ENCODE measurements around the gene TEPSIN.

The TEPSIN gene
- total RNA-seq, result 48.1 to 83.6 (median 60.9) reads per million in 3 donors

- Histone ChIP-seq H3K4me1 (ENCODE audit: control insufficient read depth, insufficient read depth, low read length, poor library complexity, severe bottlenecking) (peaks cover 35% of the 10 kb centered on the region), H3K4me3 (ENCODE audit: insufficient read depth, low read depth, low read length, poor library complexity, severe bottlenecking) (peak within 1 kb of the TSS; percentile 94), H3K27me3 (replicated peaks; ENCODE audit: control insufficient read depth, insufficient read depth, low read length, poor library complexity, severe bottlenecking) (no peaks in the 10 kb centered on the region), H3K36me3 (ENCODE audit: control insufficient read depth, insufficient read depth, low read length) (peaks cover 4% of the 10 kb centered on the region), H3K9me3 (ENCODE audit: control insufficient read depth, low read length) (no peaks in the 10 kb centered on the region), H3K27ac (ENCODE audit: insufficient read depth, low read length, poor library complexity, severe bottlenecking) (peak within 1 kb of the TSS; percentile 71)
- peak; percentile 91 to 96 (median 94) for DNase-seq
Measured at GRCh38 chr17:81238815-81239713, at the start of gene TEPSIN, which contains the start of gene NDUFAF8. Gene TEPSIN, minus strand, starts transcription at chr17:81239055. Its CDS starts 22 bp downstream, at chr17:81239033. Gene NDUFAF8, plus strand, starts transcription at chr17:81239318. Its CDS starts 46 bp downstream, at chr17:81239364.

DNA sequence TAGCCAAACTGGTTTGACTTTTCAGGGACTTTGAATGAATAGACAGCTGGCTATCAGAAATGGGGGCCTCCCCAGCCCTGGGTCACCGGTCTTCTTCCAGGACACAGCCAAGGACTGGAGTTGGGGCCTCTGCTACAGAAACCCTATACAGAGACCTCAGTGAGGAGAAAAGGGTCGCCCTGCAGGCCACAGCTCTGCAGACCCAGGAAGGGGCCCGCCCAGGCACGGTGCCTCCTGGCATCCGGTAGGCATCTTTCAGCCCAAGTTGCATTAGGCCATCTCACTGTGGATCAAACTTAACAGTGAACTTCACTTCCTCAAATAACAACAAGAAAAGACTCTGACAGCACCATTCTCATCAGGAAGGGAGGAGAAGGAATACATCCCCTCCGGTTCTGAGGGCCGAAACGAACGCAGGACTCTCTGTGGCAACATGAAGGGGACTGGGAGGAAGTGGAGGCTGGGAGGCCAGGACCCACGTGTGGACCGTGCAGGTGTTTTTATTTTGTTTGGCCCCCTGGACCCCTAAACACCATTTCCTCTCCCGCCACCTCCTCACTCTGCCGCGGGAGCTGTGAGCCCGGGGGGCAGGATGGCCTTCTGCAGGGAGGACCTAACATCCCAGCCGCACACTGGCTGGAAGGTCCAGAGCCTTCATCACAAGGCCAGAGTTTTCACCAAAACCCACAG lies 49.0 kb upstream of the TEPSIN start:
- DNase-seq, result no peak
- H3K36me3 ChIP-seq (ENCODE audit: control insufficient read depth, insufficient read depth, low read length), result peaks cover 9% of the 10 kb centered on the region
- H3K4me1 ChIP-seq (ENCODE audit: control insufficient read depth, insufficient read depth, low read length, poor library complexity, severe bottlenecking), result peaks cover 43% of the 10 kb centered on the region
- H3K27ac ChIP-seq (ENCODE audit: insufficient read depth, low read length, poor library complexity, severe bottlenecking), result peak overlapping the region; percentile 65
- H3K27me3 ChIP-seq (replicated peaks; ENCODE audit: control insufficient read depth, insufficient read depth, low read length, poor library complexity, severe bottlenecking), result no peaks in the 10 kb centered on the region
- no peaks in the 10 kb centered on the region for H3K9me3 ChIP-seq (ENCODE audit: control insufficient read depth, low read length)
- H3K4me3 ChIP-seq (ENCODE audit: insufficient read depth, low read depth, low read length, poor library complexity, severe bottlenecking), result no peak overlapping the region

DNA sequence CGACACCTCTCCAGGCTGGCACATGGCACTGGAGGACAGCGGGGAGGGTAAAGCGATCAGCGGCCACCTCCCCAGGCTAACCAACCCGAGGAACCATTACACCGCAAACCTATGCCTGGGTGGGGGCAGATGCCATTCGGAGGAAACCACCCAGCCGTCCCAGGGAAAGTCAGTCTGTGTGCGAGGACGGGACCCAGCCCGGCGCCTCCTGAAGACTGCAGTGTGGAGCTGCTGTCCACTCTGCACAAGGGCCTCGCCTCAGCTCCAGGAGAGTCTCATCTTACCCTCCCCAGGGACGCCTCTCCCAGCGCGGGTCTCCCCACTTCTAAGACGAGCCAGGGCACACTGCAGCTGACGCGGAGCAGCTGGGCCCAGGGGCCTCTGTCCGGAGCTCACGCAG lies 48.3 kb upstream of the TEPSIN start:
- no peak for DNase-seq
- H3K27ac ChIP-seq (ENCODE audit: insufficient read depth, low read length, poor library complexity, severe bottlenecking), result peak overlapping the region; percentile 65
- no peak overlapping the region for H3K4me3 ChIP-seq (ENCODE audit: insufficient read depth, low read depth, low read length, poor library complexity, severe bottlenecking)
- peaks cover 43% of the 10 kb centered on the region for H3K4me1 ChIP-seq (ENCODE audit: control insufficient read depth, insufficient read depth, low read length, poor library complexity, severe bottlenecking)
- H3K27me3 ChIP-seq (replicated peaks; ENCODE audit: control insufficient read depth, insufficient read depth, low read length, poor library complexity, severe bottlenecking), result no peaks in the 10 kb centered on the region
- H3K9me3 ChIP-seq (ENCODE audit: control insufficient read depth, low read length), result no peaks in the 10 kb centered on the region
- H3K36me3 ChIP-seq (ENCODE audit: control insufficient read depth, insufficient read depth, low read length), result peaks cover 16% of the 10 kb centered on the region

- no peak overlapping the region for H3K4me3 ChIP-seq (ENCODE audit: insufficient read depth, low read depth, low read length, poor library complexity, severe bottlenecking)
- DNase-seq, result no peak
- H3K36me3 ChIP-seq (ENCODE audit: control insufficient read depth, insufficient read depth, low read length), result peaks cover 21% of the 10 kb centered on the region
- no peaks in the 10 kb centered on the region for H3K9me3 ChIP-seq (ENCODE audit: control insufficient read depth, low read length)
- no peaks in the 10 kb centered on the region for H3K27me3 ChIP-seq (replicated peaks; ENCODE audit: control insufficient read depth, insufficient read depth, low read length, poor library complexity, severe bottlenecking)
- peaks cover 43% of the 10 kb centered on the region for H3K4me1 ChIP-seq (ENCODE audit: control insufficient read depth, insufficient read depth, low read length, poor library complexity, severe bottlenecking)
- peak overlapping the region; percentile 65 for H3K27ac ChIP-seq (ENCODE audit: insufficient read depth, low read length, poor library complexity, severe bottlenecking)
Measured at GRCh38 chr17:81286491-81287145, 47.8 kb upstream of the TEPSIN start.

DNA sequence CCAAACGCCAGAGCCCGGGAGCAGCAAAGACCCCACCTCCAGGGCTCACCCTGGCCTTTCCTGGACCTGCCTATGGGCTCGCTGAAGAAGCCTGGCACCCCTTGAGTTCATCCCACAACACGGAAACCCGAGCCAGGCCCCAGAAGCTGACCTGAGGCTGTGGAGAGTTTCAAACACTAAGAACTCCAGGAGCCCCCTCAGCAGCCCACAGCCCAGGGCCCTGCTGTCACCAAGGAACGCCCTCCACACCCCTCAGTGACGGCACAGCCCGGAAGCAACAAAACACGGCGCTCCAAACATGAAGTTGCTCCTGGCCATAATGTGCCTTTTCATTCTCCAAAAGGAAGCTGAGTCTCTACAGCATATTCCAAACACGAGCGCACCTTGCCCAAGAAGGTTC lies 47.0 kb upstream of the TEPSIN start:
- DNase-seq, result no peak
- peak overlapping the region; percentile 69 for H3K4me3 ChIP-seq (ENCODE audit: insufficient read depth, low read depth, low read length, poor library complexity, severe bottlenecking)
- peaks cover 43% of the 10 kb centered on the region for H3K4me1 ChIP-seq (ENCODE audit: control insufficient read depth, insufficient read depth, low read length, poor library complexity, severe bottlenecking)
- no peaks in the 10 kb centered on the region for H3K27me3 ChIP-seq (replicated peaks; ENCODE audit: control insufficient read depth, insufficient read depth, low read length, poor library complexity, severe bottlenecking)
- H3K36me3 ChIP-seq (ENCODE audit: control insufficient read depth, insufficient read depth, low read length), result peaks cover 26% of the 10 kb centered on the region
- H3K27ac ChIP-seq (ENCODE audit: insufficient read depth, low read length, poor library complexity, severe bottlenecking), result peak overlapping the region; percentile 65
- no peaks in the 10 kb centered on the region for H3K9me3 ChIP-seq (ENCODE audit: control insufficient read depth, low read length)

DNA sequence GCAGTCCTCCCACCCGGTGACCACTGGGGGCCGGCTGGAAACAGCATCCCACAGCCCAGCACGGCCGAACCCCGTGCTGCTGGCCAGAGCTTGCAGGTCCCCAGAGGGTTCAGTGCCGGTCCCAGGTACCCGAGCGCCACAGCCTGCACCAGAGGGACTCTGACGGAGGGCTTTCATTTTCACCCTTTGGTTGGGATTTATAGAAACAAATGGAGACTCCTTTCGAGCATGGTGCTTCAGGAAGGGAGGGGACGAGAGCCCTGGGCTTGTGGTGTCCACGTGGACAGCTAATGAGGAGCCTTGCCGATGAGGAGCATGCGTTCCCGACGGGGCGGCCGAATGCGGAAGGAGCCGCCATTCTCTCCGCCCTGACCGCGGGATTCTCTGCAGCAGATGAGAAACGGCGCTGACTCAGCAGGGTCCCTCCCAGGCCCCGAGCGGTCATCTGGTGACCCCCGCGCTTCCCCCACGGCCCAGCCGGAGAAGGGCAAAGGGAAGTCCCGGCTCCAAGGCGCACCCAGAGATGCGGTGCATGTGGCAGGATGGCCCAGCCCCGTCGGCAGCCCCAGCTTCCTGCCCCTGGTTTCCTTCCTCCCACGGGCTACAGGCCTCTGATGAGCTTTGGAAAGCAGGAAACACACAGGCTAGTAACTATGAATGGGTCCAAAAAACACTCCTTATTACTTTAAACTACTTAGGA lies 46.5 kb upstream of the TEPSIN start:
- Histone ChIP-seq H3K4me3 (ENCODE audit: insufficient read depth, low read depth, low read length, poor library complexity, severe bottlenecking) (peak overlapping the region; percentile 69), H3K27me3 (replicated peaks; ENCODE audit: control insufficient read depth, insufficient read depth, low read length, poor library complexity, severe bottlenecking) (no peaks in the 10 kb centered on the region), H3K27ac (ENCODE audit: insufficient read depth, low read length, poor library complexity, severe bottlenecking) (peak overlapping the region; percentile 65), H3K9me3 (ENCODE audit: control insufficient read depth, low read length) (no peaks in the 10 kb centered on the region), H3K36me3 (ENCODE audit: control insufficient read depth, insufficient read depth, low read length) (peaks cover 32% of the 10 kb centered on the region), H3K4me1 (ENCODE audit: control insufficient read depth, insufficient read depth, low read length, poor library complexity, severe bottlenecking) (peaks cover 43% of the 10 kb centered on the region)
- peak; percentile 33 to 43 (median 36) for DNase-seq

DNA sequence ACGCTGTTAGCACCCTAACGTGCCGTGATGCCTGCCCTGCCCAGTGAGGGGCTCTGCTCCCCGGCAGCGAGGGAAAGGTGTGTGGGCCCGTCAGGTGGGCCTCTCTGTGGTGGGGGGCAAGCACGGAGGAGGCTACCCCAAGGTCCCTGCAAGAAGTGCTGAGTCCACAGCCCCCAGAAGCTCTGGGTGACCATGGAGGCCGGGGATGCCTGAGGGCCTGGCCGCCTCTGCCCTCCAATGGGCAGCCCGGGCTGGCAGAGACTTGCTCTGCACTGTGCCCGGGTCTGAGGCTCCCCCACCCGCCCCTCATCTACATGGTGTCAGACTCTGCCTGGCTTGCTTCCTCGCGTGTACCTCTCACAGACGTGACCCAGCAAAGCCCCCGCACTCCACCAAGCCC lies 44.0 kb upstream of the TEPSIN start:
- no peak overlapping the region for H3K4me3 ChIP-seq (ENCODE audit: insufficient read depth, low read depth, low read length, poor library complexity, severe bottlenecking)
- H3K36me3 ChIP-seq (ENCODE audit: control insufficient read depth, insufficient read depth, low read length), result peaks cover 51% of the 10 kb centered on the region
- no peak for DNase-seq
- no peak overlapping the region for H3K27ac ChIP-seq (ENCODE audit: insufficient read depth, low read length, poor library complexity, severe bottlenecking)
- no peaks in the 10 kb centered on the region for H3K27me3 ChIP-seq (replicated peaks; ENCODE audit: control insufficient read depth, insufficient read depth, low read length, poor library complexity, severe bottlenecking)
- peaks cover 31% of the 10 kb centered on the region for H3K4me1 ChIP-seq (ENCODE audit: control insufficient read depth, insufficient read depth, low read length, poor library complexity, severe bottlenecking)
- no peaks in the 10 kb centered on the region for H3K9me3 ChIP-seq (ENCODE audit: control insufficient read depth, low read length)

GRCh38 chr17:81282141-81282540 lies 43.3 kb upstream of the TEPSIN start:
- Histone ChIP-seq H3K36me3 (ENCODE audit: control insufficient read depth, insufficient read depth, low read length) (peaks cover 56% of the 10 kb centered on the region), H3K9me3 (ENCODE audit: control insufficient read depth, low read length) (no peaks in the 10 kb centered on the region), H3K4me1 (ENCODE audit: control insufficient read depth, insufficient read depth, low read length, poor library complexity, severe bottlenecking) (peaks cover 24% of the 10 kb centered on the region), H3K4me3 (ENCODE audit: insufficient read depth, low read depth, low read length, poor library complexity, severe bottlenecking) (no peak overlapping the region), H3K27me3 (replicated peaks; ENCODE audit: control insufficient read depth, insufficient read depth, low read length, poor library complexity, severe bottlenecking) (no peaks in the 10 kb centered on the region), H3K27ac (ENCODE audit: insufficient read depth, low read length, poor library complexity, severe bottlenecking) (no peak overlapping the region)
- no peak for DNase-seq

- Histone ChIP-seq H3K27ac (ENCODE audit: insufficient read depth, low read length, poor library complexity, severe bottlenecking) (no peak overlapping the region), H3K27me3 (replicated peaks; ENCODE audit: control insufficient read depth, insufficient read depth, low read length, poor library complexity, severe bottlenecking) (no peaks in the 10 kb centered on the region), H3K4me3 (ENCODE audit: insufficient read depth, low read depth, low read length, poor library complexity, severe bottlenecking) (no peak overlapping the region), H3K4me1 (ENCODE audit: control insufficient read depth, insufficient read depth, low read length, poor library complexity, severe bottlenecking) (peaks cover 9% of the 10 kb centered on the region), H3K36me3 (ENCODE audit: control insufficient read depth, insufficient read depth, low read length) (peaks cover 72% of the 10 kb centered on the region), H3K9me3 (ENCODE audit: control insufficient read depth, low read length) (no peaks in the 10 kb centered on the region)
- DNase-seq, result no peak
Measured at GRCh38 chr17:81280571-81280970, 41.7 kb upstream of the TEPSIN start.
